Skeletal muscle satellite cell (primary cell): ENCODE measurements around the gene ZNF644.
A peak's percentile ranks its signal among the peaks of the same experiment; 100 is the strongest.
"Not testable (repeated sequence)": the region's sequence is repeated elsewhere in the genome, so short reads cannot be mapped to it uniquely, and the experiment has no call there.

Experiments
- H3K27me3 ChIP-seq: 2 replicates; pipeline ENCODE4 v1.7.0; 2013; ENCODE audit warnings: low read length; ENCODE audit not compliant: control insufficient read depth, insufficient read depth
- H3K36me3 ChIP-seq: 2 replicates; pipeline ENCODE4 v1.7.0; 2013; ENCODE audit warnings: mild to moderate bottlenecking, control low read depth, low read length; ENCODE audit not compliant: insufficient read depth
- H3K4me1 ChIP-seq: 2 replicates; pipeline ENCODE4 v1.7.0; 2013; ENCODE audit warnings: low read length; ENCODE audit not compliant: control insufficient read depth, insufficient read depth
- H3K4me2 ChIP-seq: 2 replicates; pipeline ENCODE4 v1.7.0; 2013; ENCODE audit warnings: mild to moderate bottlenecking, low read length
- H3K4me3 ChIP-seq: 2 replicates; pipeline ENCODE4 v1.7.0; 2013; ENCODE audit warnings: low read length
- H3K9ac ChIP-seq: 2 replicates; pipeline ENCODE4 v1.7.0; 2013; ENCODE audit warnings: mild to moderate bottlenecking, low read depth, low read length, moderate library complexity
- H3K9me3 ChIP-seq: replicated peaks from 2 replicates; pipeline ENCODE4 v1.7.0; 2013; ENCODE audit warnings: mild to moderate bottlenecking, control low read depth, low read length

Gene ZNF644

DNA sequence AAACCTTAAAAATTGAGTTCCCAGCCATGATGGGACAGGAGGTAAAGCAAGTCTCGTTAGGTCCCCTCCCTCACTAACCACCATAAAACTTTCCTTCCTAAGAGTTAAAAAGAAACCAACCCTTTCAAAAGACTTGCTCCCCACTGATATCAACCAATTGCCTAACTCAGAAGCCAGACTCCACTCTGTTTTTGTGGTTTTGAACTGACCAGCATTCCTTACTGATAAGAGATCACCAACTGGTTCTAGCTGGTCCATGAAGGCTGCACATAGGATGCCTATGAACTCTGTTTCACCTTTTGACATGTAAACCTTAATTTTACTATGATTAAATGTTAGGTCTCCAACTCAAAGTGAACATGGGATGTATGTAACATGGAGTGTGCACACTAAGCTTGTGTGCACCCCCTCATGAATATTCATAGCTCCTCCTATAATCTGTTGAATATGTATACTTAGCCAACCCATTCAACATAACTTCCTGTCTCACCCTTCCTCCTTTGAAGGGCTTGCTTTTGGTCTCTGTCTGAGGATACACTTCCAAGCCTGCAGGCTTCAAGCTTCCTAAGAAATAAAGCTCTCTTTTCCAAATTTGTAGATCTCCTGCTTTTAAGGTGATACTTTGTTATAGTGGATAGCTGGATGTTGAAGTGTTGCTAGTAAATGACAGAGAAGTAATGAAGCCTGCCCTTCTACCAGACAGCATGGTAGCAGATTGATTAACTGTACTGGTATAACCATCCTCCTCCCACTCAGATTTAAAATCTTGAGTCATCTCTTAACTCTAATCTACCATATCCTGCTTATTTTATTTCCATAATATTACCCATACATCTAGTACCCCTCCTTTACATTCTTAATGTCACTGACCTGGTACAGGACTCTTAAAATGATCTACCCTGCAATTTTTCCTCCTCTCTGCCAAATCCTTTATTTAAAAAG lies 95.6 kb downstream of the ZNF644 start:
- no peaks in the 10 kb centered on the region for H3K9me3 ChIP-seq
- H3K4me1 ChIP-seq: peaks cover 21% of the 10 kb centered on the region
- H3K9ac ChIP-seq: no peak overlapping the region
- no peaks in the 10 kb centered on the region for H3K36me3 ChIP-seq
- no peak overlapping the region for H3K4me3 ChIP-seq
- no peaks in the 10 kb centered on the region for H3K27me3 ChIP-seq
- H3K4me2 ChIP-seq: no peak overlapping the region

GRCh38 chr1:90924982-90925381 lies 96.9 kb downstream of the ZNF644 start:
- Histone ChIP-seq H3K4me3 (no peak overlapping the region), H3K9me3 (no peaks in the 10 kb centered on the region), H3K4me1 (peaks cover 21% of the 10 kb centered on the region), H3K36me3 (no peaks in the 10 kb centered on the region), H3K27me3 (no peaks in the 10 kb centered on the region), H3K9ac (no peak overlapping the region), H3K4me2 (no peak overlapping the region)

DNA sequence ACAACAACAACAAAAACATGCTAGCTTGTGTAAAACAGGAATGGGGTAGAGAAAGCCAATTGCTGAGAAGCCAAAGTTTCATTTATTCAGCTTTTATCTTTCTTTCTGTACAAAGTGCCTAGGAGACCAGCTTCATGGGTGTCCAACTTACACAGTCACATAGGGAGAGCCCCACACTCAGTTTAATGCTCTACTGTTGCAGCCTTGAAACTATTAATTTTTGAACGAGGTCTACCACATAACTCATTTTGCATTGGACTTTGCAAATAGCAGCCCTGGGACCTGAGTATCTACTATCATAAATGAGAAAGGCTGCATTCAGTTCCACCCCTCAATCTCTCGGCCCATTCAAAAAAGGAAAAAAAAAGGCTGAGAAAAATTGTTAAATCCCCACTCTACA lies 98.8 kb downstream of the ZNF644 start:
- Histone ChIP-seq H3K27me3 (no peaks in the 10 kb centered on the region), H3K36me3 (no peaks in the 10 kb centered on the region), H3K4me3 (no peak overlapping the region), H3K4me2 (no peak overlapping the region), H3K4me1 (peaks cover 21% of the 10 kb centered on the region), H3K9ac (no peak overlapping the region), H3K9me3 (no peaks in the 10 kb centered on the region)

- no peak overlapping the region for H3K4me3 ChIP-seq
These were observed 99.6 kb downstream of the ZNF644 start for GRCh38 chr1:90922202-90922601.

GRCh38 chr1:90919900-90920299 lies 101.9 kb downstream of the ZNF644 start:
- no peak overlapping the region for H3K4me2 ChIP-seq
- H3K9ac ChIP-seq: no peak overlapping the region
- H3K4me1 ChIP-seq: peaks cover 6% of the 10 kb centered on the region
- no peaks in the 10 kb centered on the region for H3K36me3 ChIP-seq
- H3K9me3 ChIP-seq: no peaks in the 10 kb centered on the region
- no peaks in the 10 kb centered on the region for H3K27me3 ChIP-seq
- H3K4me3 ChIP-seq: no peak overlapping the region

More at GRCh38 chr1:90922202-90922601, 99.6 kb downstream of the ZNF644 start:
- Histone ChIP-seq H3K4me2 (peak overlapping the region; percentile 47), H3K9ac (no peak overlapping the region), H3K27me3 (no peaks in the 10 kb centered on the region), H3K36me3 (no peaks in the 10 kb centered on the region), H3K9me3 (no peaks in the 10 kb centered on the region), H3K4me1 (peaks cover 21% of the 10 kb centered on the region)

- Histone ChIP-seq H3K4me3 (no peak overlapping the region), H3K27me3 (no peaks in the 10 kb centered on the region), H3K4me1 (peaks cover 6% of the 10 kb centered on the region), H3K36me3 (no peaks in the 10 kb centered on the region), H3K9me3 (no peaks in the 10 kb centered on the region), H3K9ac (no peak overlapping the region), H3K4me2 (no peak overlapping the region)
These were observed 102.6 kb downstream of the ZNF644 start for GRCh38 chr1:90919190-90919719.

- no peaks in the 10 kb centered on the region for H3K4me1 ChIP-seq
These were observed 110.5 kb downstream of the ZNF644 start for GRCh38 chr1:90911353-90911752.

GRCh38 chr1:90902672-90903071 lies 119.2 kb downstream of the ZNF644 start:
- Histone ChIP-seq H3K4me2 (no peak overlapping the region), H3K4me1 (no peaks in the 10 kb centered on the region), H3K4me3 (no peak overlapping the region), H3K27me3 (no peaks in the 10 kb centered on the region), H3K9me3 (no peaks in the 10 kb centered on the region), H3K9ac (no peak overlapping the region), H3K36me3 (peaks cover 16% of the 10 kb centered on the region)

More at GRCh38 chr1:90911353-90911752, 110.5 kb downstream of the ZNF644 start:
- H3K4me2 ChIP-seq: no peak overlapping the region
- no peak overlapping the region for H3K9ac ChIP-seq
- H3K9me3 ChIP-seq: no peaks in the 10 kb centered on the region
- H3K4me3 ChIP-seq: no peak overlapping the region
- no peaks in the 10 kb centered on the region for H3K36me3 ChIP-seq
- H3K27me3 ChIP-seq: no peaks in the 10 kb centered on the region

DNA sequence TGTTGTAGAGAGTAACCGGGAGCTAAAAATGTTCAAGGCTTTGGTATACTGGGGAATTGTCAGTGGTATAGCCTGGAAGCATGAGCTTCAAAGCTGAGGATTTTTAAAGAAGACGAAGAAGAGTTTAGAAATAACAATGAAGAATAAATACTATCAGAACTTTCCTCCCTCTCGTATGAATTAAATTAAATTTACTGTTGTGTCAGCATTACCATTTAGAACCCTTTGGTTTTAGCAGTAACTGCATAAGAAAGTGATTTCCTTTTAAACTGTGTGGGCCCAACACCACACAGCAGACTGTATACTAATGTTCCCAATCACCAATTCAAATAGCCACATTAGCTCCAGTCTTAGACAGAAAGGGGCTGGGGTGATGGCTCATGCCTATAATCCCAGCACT lies 122.6 kb downstream of the ZNF644 start:
- no peak overlapping the region for H3K4me2 ChIP-seq
- peaks cover 20% of the 10 kb centered on the region for H3K36me3 ChIP-seq
- H3K4me3 ChIP-seq: no peak overlapping the region
- H3K27me3 ChIP-seq: no peaks in the 10 kb centered on the region
- H3K9me3 ChIP-seq: no peaks in the 10 kb centered on the region
- no peak overlapping the region for H3K9ac ChIP-seq
- no peaks in the 10 kb centered on the region for H3K4me1 ChIP-seq

GRCh38 chr1:90893679-90894078 lies 128.2 kb downstream of the ZNF644 start:
- H3K36me3 ChIP-seq, H3K9me3 ChIP-seq, H3K4me2 ChIP-seq, H3K4me3 ChIP-seq, H3K4me1 ChIP-seq, H3K27me3 ChIP-seq, H3K9ac ChIP-seq: not testable (repeated sequence)

DNA sequence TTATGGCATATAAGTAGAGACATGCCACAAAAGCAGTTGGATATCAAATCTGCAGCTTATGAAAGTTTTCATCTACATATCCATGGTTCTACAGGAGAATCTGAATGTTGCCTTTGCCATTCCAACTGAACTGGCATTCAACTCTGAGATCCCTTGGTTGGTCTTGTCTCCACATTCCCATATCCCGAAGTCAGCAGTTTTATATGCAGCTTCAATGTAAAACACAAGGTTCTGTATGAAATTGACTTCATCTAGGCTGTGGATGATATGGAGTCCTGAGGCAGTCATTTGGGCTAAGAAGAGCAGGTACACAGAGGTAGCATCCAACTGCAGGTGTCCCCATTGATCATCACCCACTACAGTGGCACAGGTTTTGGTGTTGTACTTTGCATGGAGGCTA lies 129.0 kb downstream of the ZNF644 start:
- H3K36me3 ChIP-seq, H3K27me3 ChIP-seq, H3K4me2 ChIP-seq, H3K4me3 ChIP-seq, H3K9ac ChIP-seq, H3K4me1 ChIP-seq, H3K9me3 ChIP-seq: not testable (repeated sequence)

DNA sequence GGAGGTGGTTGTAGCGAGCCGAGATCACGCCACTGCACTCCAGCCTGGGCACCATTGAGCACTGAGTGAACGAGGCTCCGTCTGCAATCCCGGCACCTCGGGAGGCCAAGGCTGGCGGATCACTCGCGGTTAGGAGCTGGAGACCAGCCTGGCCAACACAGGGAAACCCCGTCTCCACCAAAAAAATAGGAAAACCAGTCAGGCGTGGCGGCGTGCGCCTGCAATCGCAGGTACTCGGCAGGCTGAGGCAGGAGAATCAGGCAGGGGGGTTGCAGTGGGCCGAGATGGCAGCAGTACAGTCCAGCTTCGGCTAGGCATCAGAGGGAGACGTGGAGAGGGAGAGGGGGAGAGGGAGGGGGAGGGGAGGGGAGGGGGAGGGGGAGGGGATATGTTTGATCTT lies 129.6 kb downstream of the ZNF644 start:
- not testable (repeated sequence) for H3K27me3 ChIP-seq, H3K4me3 ChIP-seq, H3K4me2 ChIP-seq, H3K36me3 ChIP-seq, H3K9ac ChIP-seq, H3K4me1 ChIP-seq, H3K9me3 ChIP-seq
